ENCODE data around the gene IGSF9B. TPM values are rescaled to one million over a fixed set of nuclear protein-coding genes. Genes with fewer than 3 reads are reported as not detected.

The IGSF9B gene
- total RNA-seq, 1 donor from 2014 or later: 3.8 TPM

DNA sequence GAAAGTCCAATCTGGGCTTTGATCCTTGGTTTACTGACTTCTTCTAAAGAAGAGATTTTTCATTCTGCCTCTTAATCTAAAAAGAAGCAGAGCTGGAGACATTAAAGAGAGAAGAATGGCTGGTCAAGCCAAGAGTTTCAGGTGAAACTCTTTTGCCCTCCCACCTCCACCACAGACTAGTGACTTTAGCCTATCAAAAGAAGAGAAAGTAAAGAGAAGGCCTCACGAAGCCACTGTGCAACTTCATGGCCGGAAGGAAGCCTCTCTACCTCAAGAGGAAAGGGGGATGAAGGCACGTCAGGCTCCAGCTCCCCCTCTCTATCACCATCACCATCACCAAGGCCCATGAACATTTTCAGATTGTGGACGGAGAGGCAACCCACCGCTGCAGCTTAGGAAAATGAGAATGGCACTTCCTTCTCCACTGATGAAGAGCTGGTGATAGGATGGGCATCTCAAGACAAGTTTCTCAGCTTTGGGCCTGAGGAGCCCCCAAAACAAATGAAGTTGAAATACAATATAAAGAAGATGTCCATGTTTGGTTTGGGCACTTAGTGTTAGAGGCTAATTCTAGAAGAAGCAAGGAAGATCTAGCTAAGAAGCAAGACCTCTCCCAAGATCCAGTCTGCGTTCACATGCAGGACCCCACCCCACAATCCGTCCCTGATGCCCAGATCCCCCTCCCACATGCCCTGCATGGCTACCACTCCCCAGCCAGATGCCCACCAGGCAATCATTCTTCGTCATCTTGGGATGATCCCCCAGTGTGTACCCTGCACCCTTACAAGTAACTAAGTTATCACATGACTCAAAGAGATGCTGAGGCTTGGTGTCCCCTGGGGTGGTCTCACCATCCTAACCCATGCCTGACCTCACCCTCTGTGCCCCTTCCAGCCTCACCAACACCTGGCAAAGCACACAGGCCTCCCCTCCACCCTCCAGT, 52.6 kb downstream of the IGSF9B start:
- no peaks in the 10 kb centered on the region for H3K4me1 Mint-ChIP-seq (ENCODE audit: unreplicated experiment)
- H3K36me3 Mint-ChIP-seq (ENCODE audit: unreplicated experiment): no peaks in the 10 kb centered on the region
- H3K4me3 Mint-ChIP-seq (ENCODE audit: unreplicated experiment): no peak overlapping the region
- no peak overlapping the region for H3K27ac Mint-ChIP-seq (ENCODE audit: unreplicated experiment)
- H3K27me3 Mint-ChIP-seq (ENCODE audit: unreplicated experiment): no peaks in the 10 kb centered on the region
- no peak for DNase-seq (ENCODE audit: extremely low spot score, unreplicated experiment)
- TF ChIP-seq, protein P1, sequence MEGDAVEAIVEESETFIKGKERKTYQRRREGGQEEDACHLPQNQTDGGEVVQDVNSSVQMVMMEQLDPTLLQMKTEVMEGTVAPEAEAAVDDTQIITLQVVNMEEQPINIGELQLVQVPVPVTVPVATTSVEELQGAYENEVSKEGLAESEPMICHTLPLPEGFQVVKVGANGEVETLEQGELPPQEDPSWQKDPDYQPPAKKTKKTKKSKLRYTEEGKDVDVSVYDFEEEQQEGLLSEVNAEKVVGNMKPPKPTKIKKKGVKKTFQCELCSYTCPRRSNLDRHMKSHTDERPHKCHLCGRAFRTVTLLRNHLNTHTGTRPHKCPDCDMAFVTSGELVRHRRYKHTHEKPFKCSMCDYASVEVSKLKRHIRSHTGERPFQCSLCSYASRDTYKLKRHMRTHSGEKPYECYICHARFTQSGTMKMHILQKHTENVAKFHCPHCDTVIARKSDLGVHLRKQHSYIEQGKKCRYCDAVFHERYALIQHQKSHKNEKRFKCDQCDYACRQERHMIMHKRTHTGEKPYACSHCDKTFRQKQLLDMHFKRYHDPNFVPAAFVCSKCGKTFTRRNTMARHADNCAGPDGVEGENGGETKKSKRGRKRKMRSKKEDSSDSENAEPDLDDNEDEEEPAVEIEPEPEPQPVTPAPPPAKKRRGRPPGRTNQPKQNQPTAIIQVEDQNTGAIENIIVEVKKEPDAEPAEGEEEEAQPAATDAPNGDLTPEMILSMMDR (IDR thresholded peaks at IDR 0.05): no peak
- H3K9me3 Mint-ChIP-seq (ENCODE audit: unreplicated experiment): no peaks in the 10 kb centered on the region

DNA sequence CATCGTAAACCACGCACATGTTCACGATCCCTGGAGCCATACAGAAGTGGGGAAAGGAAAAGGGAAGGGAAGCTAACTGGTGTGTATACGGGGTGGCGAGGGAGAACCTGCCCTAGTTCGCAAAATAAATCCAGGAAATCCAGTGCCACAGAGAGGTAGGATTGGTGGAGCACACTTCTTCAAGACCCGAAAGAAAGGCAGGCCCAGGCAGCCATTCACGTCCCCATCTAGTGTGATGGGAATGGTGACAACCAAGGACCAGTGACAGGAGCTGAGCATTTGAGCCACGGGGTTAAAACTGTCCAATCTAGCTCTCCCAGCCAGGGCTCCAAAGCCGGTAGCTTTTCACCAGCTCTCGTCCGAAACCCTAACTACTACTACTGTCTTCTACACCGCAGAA, 53.7 kb downstream of the IGSF9B start:
- H3K27ac Mint-ChIP-seq (ENCODE audit: unreplicated experiment): no peak overlapping the region
- no peaks in the 10 kb centered on the region for H3K27me3 Mint-ChIP-seq (ENCODE audit: unreplicated experiment)
- no peaks in the 10 kb centered on the region for H3K36me3 Mint-ChIP-seq (ENCODE audit: unreplicated experiment)

DNA sequence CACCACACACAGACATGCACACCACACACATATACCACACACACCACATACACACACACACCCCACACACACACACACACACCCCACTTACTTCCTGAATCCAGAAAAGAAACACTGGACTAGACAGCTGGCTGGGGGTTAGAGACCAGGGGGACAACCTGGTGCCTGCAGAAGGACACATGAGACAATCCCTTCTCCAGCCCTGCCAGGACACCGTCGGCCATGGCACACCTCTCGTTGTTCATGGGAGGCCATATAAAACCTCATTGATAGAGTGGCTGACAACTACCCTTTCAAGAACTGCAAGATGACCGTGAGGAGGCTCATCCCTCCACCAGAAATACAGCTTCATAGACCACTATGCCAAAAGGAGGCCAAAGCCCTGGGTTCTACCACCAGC, 54.3 kb downstream of the IGSF9B start:
- no peaks in the 10 kb centered on the region for H3K27me3 Mint-ChIP-seq (ENCODE audit: unreplicated experiment)
- TF ChIP-seq, protein P1 (IDR thresholded peaks at IDR 0.05): no peak
- H3K36me3 Mint-ChIP-seq (ENCODE audit: unreplicated experiment): no peaks in the 10 kb centered on the region
- H3K4me3 Mint-ChIP-seq (ENCODE audit: unreplicated experiment): no peak overlapping the region
- H3K9me3 Mint-ChIP-seq (ENCODE audit: unreplicated experiment): no peaks in the 10 kb centered on the region
- DNase-seq (ENCODE audit: extremely low spot score, unreplicated experiment): no peak
- H3K4me1 Mint-ChIP-seq (ENCODE audit: unreplicated experiment): no peaks in the 10 kb centered on the region
- H3K27ac Mint-ChIP-seq (ENCODE audit: unreplicated experiment): no peak overlapping the region

More for the DNA sequence above, 53.7 kb downstream of the IGSF9B start:
- no peak for DNase-seq (ENCODE audit: extremely low spot score, unreplicated experiment)
- TF ChIP-seq, protein P1 (IDR thresholded peaks at IDR 0.05): no peak
- Mint-ChIP-seq H3K4me1 (ENCODE audit: unreplicated experiment) (no peaks in the 10 kb centered on the region), H3K4me3 (ENCODE audit: unreplicated experiment) (no peak overlapping the region), H3K9me3 (ENCODE audit: unreplicated experiment) (no peaks in the 10 kb centered on the region)

DNA sequence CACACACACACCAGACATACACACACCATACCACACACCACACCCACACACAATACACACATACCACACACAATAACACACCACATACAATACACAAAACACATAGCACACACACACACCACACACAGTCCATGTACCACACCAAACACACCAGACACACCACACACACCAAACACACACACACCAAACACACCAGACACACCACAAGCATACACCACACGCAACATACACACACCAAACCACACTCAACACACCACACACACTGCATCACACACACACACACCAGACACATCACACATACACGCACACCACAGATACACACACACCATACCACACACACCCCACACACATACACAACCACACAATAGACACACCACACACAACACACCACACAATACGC, 54.8 kb downstream of the IGSF9B start:
- no peaks in the 10 kb centered on the region for H3K9me3 Mint-ChIP-seq (ENCODE audit: unreplicated experiment)
- TF ChIP-seq, protein P1 (IDR thresholded peaks at IDR 0.05): no peak
- no peak for DNase-seq (ENCODE audit: extremely low spot score, unreplicated experiment)
- H3K36me3 Mint-ChIP-seq (ENCODE audit: unreplicated experiment): no peaks in the 10 kb centered on the region
- no peaks in the 10 kb centered on the region for H3K27me3 Mint-ChIP-seq (ENCODE audit: unreplicated experiment)
- H3K4me3 Mint-ChIP-seq (ENCODE audit: unreplicated experiment): no peak overlapping the region
- H3K4me1 Mint-ChIP-seq (ENCODE audit: unreplicated experiment): no peaks in the 10 kb centered on the region
- no peak overlapping the region for H3K27ac Mint-ChIP-seq (ENCODE audit: unreplicated experiment)

DNA sequence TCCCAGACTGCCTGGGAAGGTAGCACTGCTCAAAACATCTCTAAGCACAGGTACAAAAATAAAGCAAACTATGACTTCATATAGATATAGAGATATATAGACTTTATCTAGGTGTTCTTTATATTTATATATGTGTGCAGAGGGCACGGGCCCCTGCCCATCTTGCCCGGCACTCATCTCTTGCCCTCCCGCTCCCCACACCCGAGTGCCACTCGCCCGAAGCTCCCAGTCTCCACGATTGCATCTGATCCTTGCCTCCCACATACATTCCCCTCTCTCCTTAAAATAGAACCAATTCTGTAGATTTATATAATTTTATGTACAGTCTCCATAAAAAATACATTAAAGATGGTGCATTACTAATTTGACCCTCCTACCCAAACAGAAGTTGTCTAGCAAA, 55.5 kb downstream of the IGSF9B start:
- Mint-ChIP-seq H3K27me3 (ENCODE audit: unreplicated experiment) (no peaks in the 10 kb centered on the region), H3K9me3 (ENCODE audit: unreplicated experiment) (no peaks in the 10 kb centered on the region), H3K36me3 (ENCODE audit: unreplicated experiment) (no peaks in the 10 kb centered on the region), H3K4me1 (ENCODE audit: unreplicated experiment) (no peaks in the 10 kb centered on the region), H3K4me3 (ENCODE audit: unreplicated experiment) (no peak overlapping the region), H3K27ac (ENCODE audit: unreplicated experiment) (no peak overlapping the region)
- peak; percentile 27 for DNase-seq (ENCODE audit: extremely low spot score, unreplicated experiment)
- TF ChIP-seq, protein P1 (IDR thresholded peaks at IDR 0.05): no peak

Data from osteocyte (in vitro differentiated cells).